HG03520 (cell line): ENCODE data around the gene VPS13D.
"Not testable (repeated sequence)": the region's sequence is repeated elsewhere in the genome, so short reads cannot be mapped to it uniquely, and the experiment has no call there.

ENCODE experiments used
- ATAC-seq: cut with Tn5 transposase; IDR thresholded peaks from one replicate; pipeline ENCODE4 v1.9.1; 2021; ENCODE audit warnings: mild to moderate bottlenecking, moderate library complexity; ENCODE audit not compliant: unreplicated experiment

Gene VPS13D

DNA sequence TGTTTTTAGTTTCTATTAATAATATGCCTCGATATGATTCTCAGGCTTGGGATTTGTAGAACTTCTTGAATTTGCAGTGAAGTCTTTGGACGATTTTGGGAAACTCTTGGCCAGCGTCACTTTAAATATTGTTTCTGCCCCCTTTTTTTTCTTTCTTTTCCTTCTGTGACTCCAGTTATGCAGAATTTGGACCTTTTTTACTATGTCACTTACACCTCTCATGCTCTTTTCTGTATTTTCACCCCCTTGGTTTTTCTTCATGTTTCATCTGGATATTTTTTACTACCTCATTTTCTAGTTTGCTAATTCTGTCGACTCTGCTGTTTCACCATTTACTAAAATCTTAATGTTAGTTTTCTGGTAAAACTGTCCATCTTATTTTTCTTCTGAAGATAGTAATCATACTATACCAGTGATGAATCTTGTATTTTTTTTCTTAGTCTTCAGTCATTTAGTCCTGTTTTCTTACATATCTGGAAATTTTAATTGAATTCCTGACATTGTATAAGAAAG, 214.6 kb downstream of the VPS13D start:
- ATAC-seq: no peak

DNA sequence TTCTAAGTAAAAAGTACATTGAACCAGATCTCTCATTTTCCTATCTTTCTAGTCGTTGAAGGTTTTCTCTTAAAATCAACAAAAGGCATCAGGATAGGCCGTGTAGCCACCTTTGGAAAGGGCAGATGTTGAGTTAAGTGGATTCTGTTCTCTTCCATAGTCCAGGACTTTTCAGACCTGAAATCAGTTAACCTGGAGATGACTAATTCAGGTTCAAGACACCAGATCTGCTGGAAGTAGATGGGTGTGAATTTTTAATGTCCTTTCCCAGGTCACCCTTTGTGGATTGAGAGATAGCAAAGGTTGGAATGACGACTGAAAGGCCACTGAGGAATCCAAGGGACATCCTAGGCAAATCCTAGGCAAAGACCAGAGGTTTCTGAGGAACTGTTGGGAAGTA, 215.4 kb downstream of the VPS13D start:
- ATAC-seq: no peak

DNA sequence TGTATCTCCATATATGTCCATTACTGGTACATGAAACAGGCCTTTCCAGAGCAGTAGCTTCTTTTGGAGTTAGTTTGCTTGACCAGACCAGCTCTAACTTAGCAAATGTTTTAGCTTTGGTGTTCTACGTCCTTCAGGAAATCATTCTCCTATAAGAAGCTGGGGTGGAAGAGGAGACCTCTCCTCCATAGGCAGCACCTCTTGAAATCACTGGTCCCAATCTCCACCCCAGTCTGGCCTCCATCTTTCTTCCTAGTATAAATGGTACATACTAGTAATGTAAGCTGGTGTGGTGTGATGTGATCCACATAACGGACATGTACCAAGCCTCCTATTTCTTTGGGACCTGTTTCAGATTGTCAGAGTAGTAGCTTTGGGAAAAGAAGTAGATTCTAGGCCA, 216.8 kb downstream of the VPS13D start:
- ATAC-seq: no peak

DNA sequence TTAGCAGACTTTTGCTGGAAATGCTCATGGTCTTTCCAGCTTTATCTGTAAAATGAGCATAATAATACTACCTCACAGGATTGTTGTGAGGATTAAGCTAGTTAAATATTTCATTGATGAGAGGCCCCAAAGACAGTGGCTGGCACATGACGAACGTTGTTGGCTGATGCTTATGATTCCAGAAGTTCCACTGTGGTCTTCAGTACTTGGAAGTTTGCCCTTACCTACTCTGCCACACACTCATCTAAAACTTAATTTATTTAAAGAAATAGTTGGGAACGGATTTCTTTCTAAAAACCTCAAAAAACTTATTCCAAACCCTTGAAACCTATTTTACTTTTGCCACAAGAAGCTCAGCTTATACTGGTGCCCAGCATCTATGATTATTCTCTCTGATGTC, 217.5 kb downstream of the VPS13D start:
- ATAC-seq: no peak

DNA sequence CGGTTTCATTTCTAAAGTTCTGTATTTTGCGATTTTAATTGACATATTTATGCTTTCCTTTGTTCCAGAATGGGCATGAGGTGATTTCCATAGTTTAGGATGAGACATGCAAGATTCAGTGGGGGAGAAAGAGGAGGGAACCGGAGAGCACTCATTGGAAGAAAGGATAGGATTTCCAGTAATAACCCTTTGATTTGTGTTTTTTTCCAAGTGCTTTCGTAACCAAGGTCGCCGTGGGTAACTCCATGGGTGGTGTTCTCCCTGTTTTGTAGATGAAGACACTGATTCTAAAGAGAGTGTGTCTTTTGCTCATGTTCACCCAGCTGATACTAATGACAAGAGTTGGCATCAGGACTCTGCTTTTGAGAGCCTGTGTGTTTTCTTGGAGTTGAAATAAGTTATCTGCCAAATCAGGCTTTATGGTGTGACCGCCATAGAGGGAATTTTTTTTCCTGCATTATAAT, 218.1 kb downstream of the VPS13D start:
- ATAC-seq: no peak

DNA sequence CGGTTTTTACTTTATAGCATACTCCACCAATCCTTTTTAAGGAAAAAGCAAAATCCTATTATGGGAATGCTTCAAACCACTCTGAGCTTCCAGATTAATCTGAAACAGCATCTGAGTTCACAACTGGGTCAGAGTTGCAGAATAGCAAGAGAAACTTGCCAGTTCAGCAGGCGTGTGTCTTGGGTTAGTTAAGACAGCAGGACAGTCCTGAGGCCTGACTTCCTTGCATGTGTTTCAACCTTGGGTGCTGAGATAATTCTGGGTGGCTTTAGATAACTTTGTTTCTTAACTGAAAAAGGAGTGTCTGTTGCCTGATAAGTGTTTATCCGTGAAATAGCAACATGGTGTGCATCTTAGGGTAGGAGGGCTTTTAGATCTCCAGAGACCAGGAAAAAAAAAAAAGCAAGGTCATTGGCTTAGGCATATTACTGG, 218.9 kb downstream of the VPS13D start:
- no peak for ATAC-seq

DNA sequence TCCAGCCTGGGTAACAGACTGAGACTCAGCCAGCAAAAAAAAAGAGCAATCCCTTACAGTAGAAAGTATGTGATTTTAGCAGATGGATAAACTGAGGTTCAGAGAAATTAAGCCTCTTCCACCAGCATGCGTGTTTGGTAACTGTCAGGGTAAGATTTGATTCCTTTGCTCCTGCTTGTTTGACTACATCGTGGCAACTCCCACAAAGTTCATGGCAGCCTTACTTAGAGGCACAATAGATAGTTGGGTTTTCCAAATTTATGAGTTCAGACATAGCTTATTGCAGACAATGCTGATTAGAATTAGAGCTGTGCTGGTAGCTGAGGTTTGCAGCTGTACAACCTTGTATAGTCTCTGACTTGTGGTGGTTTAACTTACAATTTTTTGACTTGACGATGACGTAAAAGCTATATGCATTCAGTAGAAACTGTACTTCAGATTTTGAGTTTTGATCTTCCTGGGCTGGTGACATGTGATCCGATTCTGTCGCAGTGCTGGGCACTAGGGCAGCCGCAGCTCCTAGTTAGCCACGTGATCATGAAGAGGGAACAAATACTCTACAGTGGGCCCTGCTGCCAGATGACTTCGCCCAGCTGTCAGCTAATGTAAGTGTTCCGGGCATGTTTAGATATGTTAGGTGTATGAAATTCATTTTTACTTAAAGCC, 220.4 kb downstream of the VPS13D start:
- ATAC-seq: no peak

DNA sequence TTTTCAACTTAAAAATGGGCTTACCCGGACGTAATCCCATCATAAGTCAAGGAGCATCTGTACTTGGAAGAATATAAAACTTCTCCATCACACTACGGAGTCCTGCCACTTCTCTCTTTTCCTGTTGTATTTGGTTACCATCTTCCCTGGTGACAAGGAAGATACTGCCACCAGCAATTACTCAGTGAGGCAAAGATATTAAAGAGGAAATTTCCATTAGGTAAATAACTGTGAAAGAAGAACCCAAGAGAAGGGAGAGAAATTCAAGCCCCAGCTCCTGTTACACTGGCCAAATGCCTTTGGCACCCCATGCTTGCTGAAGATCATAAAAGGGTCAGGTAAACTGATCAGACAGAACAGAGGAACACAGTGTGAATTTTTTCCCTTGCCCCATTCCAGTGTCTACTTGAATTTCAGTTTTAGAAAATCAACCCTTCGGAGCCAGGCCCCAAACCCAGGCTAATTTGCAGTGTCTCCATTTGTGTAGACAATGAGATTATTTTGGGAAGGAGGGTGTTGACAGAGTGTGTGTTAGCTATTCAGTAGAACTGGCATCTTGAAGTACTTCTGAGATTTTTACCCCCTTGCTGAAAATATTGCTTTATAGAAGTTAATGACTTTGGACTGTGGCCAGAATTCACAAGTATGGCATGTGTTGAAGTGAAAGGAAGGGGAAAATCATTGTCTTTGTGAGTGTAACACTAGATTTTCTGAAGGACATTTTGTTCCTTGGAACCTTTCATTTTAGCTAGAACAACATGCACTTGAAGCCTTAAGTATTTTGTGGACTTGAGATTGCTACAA, 221.1 kb downstream of the VPS13D start:
- ATAC-seq: no peak

DNA sequence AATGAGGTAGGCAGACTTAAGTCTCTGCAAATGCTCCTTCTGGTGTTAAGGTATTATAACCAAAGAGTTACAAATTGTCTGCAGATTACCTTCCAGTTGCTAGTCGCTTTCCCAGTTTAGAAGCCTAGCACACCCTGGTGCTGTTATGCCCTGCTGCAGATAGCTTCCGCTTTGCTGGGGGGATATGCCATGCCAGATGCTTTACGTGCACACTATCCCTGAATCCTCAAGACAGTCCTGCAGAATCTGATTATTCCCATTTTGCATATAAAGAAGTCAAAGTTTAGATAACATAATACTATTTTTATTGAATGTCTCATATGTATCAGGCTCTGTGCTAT, 221.7 kb downstream of the VPS13D start:
- no peak for ATAC-seq

DNA sequence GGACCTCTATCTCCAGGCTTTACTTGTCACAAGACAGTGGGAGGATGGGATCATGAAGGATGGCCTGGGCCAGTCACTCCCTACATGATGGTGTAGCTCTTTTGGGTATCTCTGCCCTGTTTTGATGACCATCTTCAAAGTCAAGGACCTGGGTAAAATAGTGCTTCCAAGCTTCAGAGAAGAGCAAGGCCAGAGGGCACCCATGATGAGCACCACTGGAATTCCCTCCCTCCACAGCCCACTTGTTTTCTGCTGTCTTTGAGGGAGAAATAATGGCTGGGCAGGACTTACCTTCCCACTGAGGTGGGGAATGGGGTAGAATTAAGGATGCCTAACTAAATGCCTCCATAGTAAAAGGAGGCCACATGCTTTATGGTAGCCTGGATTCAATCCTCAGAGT, 222.4 kb downstream of the VPS13D start:
- no peak for ATAC-seq

DNA sequence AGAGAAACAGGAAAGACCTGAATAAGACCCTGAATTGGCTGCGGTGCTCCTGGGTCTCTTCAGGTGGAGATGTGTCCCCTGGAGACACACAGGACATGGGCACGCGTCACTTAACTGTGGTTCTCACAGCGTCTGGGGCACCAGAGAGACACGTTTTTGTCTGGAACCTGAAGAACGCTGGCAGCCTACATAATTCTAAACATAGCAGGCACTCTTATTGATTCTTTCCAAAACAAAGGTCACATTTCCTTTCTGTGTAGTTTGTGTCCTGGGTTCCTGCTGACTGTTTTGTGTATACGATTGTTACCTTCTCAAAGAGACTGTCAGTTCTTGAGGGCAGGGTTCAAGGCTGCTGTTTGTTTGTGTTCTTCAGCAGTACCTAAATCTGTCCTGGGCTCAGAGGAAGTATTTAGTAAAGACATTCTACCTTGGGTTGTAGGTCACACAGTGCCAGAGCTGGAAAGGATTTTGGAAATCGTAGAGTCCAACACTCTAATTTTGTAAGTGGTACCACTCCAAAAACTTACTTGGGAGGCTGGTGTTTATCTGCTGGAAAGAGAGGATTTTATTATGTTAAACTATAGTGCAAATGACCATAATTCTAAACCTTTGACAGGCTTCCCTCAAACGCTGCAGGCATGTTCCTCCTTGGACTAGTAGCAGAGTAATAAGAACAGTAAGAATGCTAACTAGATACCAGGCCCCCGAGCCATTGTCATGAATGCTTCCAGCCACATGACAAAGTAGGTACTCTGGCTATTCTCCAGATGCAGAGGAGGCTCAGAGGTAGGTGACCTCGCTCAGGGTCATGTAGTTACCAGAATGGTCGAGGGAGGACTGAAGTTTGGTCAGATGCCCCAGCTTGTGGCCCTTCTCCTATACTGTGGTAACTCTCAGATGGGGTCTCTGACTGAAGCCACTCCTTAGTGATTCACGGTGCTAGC, 223.8 kb downstream of the VPS13D start:
- ATAC-seq: no peak

DNA sequence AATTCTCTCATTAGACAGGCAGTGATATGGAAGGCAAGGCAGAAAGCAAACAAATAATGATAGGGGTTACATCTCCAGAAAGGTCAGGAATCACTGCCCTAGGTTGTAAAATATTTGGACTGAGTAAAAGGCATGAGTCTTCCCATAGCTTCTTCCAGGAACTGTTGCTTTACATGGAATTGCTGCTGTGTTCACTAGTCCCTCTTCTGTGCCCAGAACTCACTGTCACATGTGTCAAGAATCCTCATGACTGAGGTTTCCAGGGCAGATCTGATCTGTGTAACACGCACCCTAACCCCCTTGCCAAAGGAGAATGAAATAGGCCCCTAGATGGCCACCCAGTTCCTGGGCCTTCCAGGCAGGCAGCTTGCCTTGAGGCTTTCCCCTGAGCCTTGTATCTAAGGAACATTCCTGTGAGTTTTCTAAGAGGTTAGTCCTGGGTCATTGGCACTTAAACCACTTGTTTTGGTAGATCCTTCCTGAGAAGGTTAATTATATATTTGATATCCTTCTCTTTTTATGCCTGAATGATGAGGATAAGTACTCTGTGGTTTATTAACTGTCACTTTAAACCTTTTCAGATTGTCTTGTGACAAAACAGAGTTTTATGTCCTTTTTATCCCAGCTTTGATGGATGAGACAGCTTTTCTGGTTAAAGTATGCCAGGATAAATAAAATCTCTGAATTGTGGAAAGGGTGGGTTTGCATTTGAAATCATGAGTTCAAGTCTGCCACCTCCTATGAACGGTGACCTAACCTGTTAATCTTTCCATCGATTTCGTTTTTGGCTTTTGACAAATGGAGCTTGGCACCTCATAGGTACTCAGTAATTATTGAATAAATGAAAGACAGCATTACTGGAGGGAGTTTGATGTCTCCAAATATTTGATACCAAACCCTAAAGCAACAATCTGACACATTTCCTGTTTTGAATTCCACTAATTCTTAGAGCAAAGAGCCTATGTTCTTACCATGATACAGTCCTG, 224.9 kb downstream of the VPS13D start:
- no peak for ATAC-seq

DNA sequence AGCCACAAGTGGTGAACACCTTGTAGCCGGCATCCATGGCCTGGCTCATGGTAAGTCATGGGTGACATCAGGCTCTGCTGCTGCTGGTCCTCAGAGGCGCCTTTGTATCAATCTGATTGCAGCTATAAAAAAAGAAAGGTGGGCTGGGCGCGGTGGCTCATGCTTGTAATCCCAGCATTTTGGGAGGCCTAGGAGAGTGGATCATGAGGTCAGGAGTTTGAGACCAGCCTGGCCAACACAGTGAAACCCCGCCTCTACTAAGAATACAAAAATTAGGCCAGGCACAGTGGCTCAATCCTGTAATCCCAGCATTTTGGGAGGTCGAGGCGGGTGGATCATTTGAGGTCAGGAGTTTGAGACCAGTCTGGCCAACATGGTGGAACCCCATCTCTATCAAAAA, 226.3 kb downstream of the VPS13D start:
- not testable (repeated sequence) for ATAC-seq

DNA sequence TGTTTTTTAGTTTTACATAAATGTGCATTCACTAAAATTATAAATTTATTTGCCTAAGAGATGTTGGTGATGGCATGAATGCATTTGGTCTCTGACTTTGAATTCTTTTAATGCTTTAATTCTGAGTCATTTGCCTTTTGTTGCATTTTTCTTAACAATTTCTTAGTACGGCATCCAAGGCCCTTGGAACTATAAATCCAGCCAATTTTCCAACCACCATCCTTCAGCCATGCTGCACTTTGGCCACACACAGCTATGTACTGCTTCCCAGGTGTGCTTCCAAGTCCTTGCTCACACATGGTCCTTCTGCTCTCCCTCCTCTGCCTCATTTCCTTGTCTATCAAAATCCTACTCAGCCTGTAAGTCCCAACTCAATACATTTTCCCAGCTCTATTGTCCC, 227.1 kb downstream of the VPS13D start:
- no peak for ATAC-seq

DNA sequence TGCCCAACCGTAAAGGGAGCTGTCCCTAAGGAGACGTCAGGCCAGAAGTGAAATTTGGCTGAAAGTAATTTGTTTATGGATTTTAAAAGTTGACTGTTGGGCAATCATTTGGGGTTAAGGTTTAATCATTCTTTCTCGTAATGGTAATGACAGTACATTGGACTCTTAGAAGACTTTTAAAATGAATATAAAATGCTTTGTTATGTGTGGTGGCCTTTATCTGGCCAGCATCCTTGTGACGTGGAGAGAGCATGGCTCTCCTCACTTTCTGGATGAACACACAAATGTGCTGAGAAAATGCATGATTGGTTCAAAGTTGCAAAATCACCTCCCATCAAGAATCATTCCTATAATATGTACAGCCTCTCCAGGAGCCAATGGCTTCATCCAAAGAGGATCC, 227.9 kb downstream of the VPS13D start:
- no peak for ATAC-seq

DNA sequence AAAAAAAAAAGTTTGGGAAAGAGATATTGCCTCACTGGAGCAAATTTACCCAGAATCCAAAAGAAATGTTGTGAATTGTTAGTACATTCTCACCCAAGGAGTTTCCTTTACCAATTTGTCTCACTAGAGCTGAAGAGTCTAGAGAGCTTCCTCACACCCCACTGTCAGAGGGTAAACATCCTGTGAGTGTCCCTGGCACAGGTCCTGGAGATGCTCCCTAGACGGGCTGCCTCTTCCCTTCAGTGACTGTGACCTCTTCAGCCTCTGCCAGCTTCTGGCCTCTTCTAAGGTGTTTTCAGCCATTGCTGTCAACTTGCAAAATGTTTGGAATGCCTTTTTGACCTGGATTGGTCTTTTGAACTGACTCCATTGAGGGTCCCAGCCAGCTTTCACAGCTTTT, 228.7 kb downstream of the VPS13D start:
- ATAC-seq: no peak

DNA sequence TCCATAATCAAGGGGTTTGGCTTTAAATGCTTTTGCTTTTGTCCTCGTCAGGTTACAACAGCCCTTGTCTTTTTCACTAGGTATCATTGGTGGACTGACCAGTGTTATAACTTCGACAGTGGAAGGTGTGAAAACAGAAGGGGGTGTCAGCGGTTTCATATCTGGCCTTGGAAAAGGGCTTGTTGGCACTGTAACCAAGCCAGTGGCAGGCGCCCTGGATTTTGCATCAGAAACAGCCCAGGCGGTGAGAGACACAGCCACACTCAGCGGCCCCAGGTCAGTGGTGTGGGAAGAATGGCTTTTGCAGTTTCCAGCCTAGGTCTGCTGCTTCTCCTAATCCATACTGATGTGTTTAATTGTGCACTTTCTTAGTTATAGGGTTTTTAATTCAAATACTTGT, 230.3 kb downstream of the VPS13D start:
- ATAC-seq: no peak

DNA sequence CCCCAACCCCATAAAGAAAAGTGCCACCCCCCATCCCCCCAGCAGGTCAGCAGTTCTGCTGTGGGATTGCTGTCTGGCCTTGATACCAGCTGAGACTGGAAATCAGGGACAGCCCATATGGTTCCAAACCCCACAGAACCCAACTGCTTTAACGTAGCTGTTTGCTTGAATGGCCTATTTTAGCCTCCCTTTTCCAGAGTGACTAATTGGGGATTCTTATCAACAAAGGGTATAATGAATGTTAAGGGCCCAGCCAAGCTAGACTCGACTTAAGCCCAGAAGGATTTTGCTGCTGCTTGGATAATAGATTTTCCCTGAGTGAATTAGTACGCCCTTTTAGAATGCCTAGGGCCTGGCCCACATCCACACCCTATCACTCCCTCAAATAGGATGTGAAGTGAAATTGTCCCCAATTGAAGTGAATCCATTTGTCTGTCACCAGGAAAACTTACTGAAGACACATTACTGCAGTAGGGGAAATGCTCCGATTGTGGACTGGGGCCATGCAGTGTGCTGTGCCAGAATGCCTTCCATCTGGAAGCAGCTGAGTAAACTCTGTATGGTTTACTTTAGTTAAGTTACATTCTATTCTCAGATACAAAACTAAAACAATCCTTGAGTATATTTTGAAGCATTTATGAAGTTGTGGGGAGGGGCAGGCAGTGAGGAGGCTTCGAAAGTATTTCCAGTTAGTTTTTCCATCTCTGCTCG, 231.2 kb downstream of the VPS13D start:
- ATAC-seq: no peak

DNA sequence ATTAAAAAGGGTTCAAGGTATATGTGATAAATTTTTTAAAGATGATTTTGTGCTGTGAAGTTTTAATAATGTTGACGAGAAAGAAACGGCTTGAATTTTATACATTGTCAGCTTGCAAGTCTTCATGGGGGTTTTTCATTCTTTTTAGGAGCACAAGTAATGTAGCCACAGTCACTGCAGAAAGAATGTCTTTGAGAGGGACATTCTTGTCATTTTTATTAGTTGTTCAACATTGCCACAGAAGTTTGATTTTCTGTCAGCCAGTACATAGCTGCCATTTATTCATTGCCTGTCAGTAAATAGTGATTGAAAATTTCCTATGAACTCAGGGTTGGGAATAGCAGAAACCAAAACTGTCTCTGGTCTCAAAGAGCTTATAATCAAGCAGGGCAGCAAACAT, 231.9 kb downstream of the VPS13D start:
- no peak for ATAC-seq
